Measurements from ENCODE around the gene ITGB3.

The ITGB3 gene

DNA sequence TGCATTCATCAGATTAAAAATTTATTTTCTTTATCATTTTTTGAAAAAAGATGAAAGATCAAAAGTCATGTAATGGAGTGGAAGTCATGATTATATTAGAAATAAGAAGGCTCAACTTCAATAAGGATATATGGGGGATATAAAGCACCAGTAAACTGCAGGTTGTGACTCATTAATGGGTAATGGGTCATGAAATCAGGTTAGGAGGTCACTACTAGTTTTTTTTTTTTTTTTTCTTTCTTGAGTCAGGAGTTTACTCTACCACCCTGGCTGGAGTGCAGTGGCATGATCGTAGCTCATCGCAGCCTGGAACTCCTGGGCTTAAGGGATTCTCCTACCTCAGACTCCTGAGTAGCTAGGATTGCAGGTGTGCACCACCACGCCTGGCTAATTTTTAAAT, 84.4 kb downstream of the ITGB3 start:
- no peak for DNase-seq (ENCODE audit: low read depth in 2 of 2)

DNA sequence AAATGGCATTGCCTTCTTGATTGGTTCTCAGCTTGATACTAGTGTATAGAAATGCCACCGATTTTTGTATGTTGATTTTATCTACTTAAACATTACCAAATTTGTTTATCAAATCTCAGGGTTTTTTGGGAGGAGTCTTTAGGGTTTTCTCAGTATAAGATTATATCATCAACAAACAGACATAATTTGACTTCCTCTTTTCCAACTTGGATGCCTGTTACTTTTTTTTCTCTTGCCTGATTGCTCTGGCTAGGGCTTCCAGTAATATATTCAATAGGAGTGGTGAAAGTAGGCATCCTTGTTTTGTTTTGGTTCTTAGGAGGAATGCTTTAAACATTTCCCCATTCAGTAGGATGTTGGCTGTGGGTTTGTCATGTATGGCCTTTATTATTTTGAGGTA, 99.2 kb downstream of the ITGB3 start:
- no peak for DNase-seq (ENCODE audit: low read depth in 2 of 2)

DNA sequence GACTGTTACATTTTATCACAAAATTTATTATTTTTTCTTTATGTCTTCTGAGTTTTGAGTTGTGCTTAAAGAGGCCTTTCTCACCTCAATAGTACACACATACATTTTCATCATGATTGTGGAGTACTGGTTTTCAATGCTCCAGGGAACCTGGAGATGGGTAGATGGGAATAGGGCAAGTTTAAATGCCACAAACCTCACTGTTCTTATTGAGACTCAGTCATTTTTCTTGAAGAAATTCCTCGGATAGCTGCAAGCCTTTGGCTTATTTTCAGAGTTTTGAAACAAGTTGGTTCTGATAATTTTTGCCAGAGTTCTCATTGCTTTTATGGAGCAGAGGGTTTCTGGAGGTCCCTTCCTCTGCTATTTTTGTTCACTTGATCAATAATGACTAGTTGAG, 105.0 kb downstream of the ITGB3 start:
- DNase-seq (ENCODE audit: low read depth in 2 of 2) = no peak

All from stimulated activated CD4-positive, alpha-beta T cell treated with anti-CD3 and anti-CD28 coated beads, Interleukin-1b, Interleukin-23, amount 100 ng/mL, for 4 hours (primary cell).